NT2/D1 (cell line): ENCODE data around the gene MBNL1.

Source experiments
- SUZ12 ChIP-seq: IDR thresholded peaks from 2 replicates; pipeline ENCODE4 v1.6.1; 2011; ENCODE audit not compliant: insufficient read length, insufficient read depth; ENCODE audit errors: extremely low read depth
- YY1 ChIP-seq: IDR thresholded peaks from 2 replicates; pipeline ENCODE4 v1.6.1; 2011; ENCODE audit not compliant: insufficient read length, insufficient read depth
- ZNF274 ChIP-seq: IDR thresholded peaks from 2 replicates; pipeline ENCODE4 v1.6.1; 2011; ENCODE audit warnings: mild to moderate bottlenecking, low read depth, low read length

- TF ChIP-seq YY1: no peak
- TF ChIP-seq SUZ12: no peak
- TF ChIP-seq ZNF274: no peak
These were observed 187.3 kb downstream of the MBNL1 start for GRCh38 chr3:152455989-152456388.
